ENCODE results near the gene SUSD5. TPM values are rescaled to one million over a fixed set of nuclear protein-coding genes. Genes with fewer than 3 reads are reported as not detected.
A peak's percentile ranks its signal among the peaks of the same experiment; 100 is the strongest.

SUSD5 gene
- total and polyA plus RNA-seq, 7 experiments from 2014 or later, result 0.25 TPM; not detected in 6

- POLR2A ChIA-PET, result no interaction called here
- CTCF ChIA-PET, result no interaction called here
- peaks cover 0 to 5% (median 0%) of the 10 kb centered on the region in 7 donors for H3K4me1 Mint-ChIP-seq
- no peaks in the 10 kb centered on the region for H3K9me3 Mint-ChIP-seq
- Histone ChIP-seq H3K4me3 (ENCODE audit: low read length) (no peak overlapping the region), H3K36me3 (ENCODE audit: control insufficient read depth in 2 of 3, insufficient read depth in 3 of 3, low read length in 3 of 3) (no peaks in the 10 kb centered on the region), H3K27ac (ENCODE audit: low read depth, low read length) (no peak overlapping the region), H3K9me3 (ENCODE audit: control insufficient read depth in 2 of 3, low read length in 3 of 3) (no peaks in the 10 kb centered on the region), H3K27me3 (ENCODE audit: control insufficient read depth in 2 of 2, insufficient read depth in 2 of 2, low read length in 2 of 2) (no peaks in the 10 kb centered on the region), H3K4me1 (ENCODE audit: control insufficient read depth in 2 of 2, insufficient read depth in 2 of 2, low read length in 2 of 2) (no peaks in the 10 kb centered on the region)
- peaks cover 0 to 13% (median 0%) of the 10 kb centered on the region in 5 donors for H3K27me3 Mint-ChIP-seq
- intact Hi-C loops (cut with micrococcal nuclease), result no loop called here
- H3K36me3 Mint-ChIP-seq, result peaks cover 0 to 3% (median 0%) of the 10 kb centered on the region in 5 donors
- DNase-seq, result no peak
- no peak overlapping the region for H3K4me3 Mint-ChIP-seq
- ATAC-seq, result no peak
- H3K27ac Mint-ChIP-seq, result no peak overlapping the region
These were observed 113.2 kb downstream of the SUSD5 start for GRCh38 chr3:33105341-33105948.

DNA sequence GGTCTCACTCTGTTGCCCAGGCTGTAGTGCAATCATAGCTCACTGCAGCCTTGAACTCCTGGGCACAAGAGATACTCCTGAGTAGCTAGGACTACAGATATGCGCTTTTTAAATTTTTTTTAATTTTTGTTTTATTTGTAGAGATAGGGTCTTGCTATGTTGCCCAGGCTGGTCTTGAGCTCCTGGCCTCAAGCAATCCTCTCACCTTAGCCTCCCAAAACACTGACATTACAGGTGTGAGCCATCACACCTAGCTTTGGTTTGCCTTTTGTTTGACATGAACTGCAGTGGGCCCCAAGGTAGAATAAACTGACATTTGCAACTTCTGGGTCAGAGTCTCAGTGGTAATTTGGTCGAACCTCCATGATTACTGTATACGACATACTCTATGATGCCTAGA lies 113.8 kb downstream of the SUSD5 start:
- no peak overlapping the region for H3K27ac ChIP-seq (ENCODE audit: low read depth, low read length)
- ChIA-PET POLR2A (no interaction called here), CTCF (interaction anchor here (0.7 to 1.1 kb wide), 3 partner anchors 15 to 156 kb away, joined by 3 to 5 read pairs (median 3); no protein-coding TSS in a partner anchor)
- H3K9me3 ChIP-seq (ENCODE audit: control insufficient read depth in 2 of 3, low read length in 3 of 3), result no peaks in the 10 kb centered on the region
- H3K36me3 ChIP-seq (ENCODE audit: control insufficient read depth in 2 of 3, insufficient read depth in 3 of 3, low read length in 3 of 3), result no peaks in the 10 kb centered on the region
- no peak for ATAC-seq
- H3K4me1 ChIP-seq (ENCODE audit: control insufficient read depth in 2 of 2, insufficient read depth in 2 of 2, low read length in 2 of 2), result no peaks in the 10 kb centered on the region
- H3K4me3 ChIP-seq (ENCODE audit: low read length), result no peak overlapping the region
- no peaks in the 10 kb centered on the region for H3K9me3 Mint-ChIP-seq
- peaks cover 0 to 13% (median 0%) of the 10 kb centered on the region in 5 donors for H3K27me3 Mint-ChIP-seq
- H3K4me3 Mint-ChIP-seq, result no peak overlapping the region
- H3K36me3 Mint-ChIP-seq, result peaks cover 0 to 3% (median 0%) of the 10 kb centered on the region in 5 donors
- H3K4me1 Mint-ChIP-seq, result peaks cover 0 to 5% (median 0%) of the 10 kb centered on the region in 7 donors
- DNase-seq, result no peak
- intact Hi-C loops (cut with micrococcal nuclease), result no loop called here
- H3K27me3 ChIP-seq (ENCODE audit: control insufficient read depth in 2 of 2, insufficient read depth in 2 of 2, low read length in 2 of 2), result no peaks in the 10 kb centered on the region
- H3K27ac Mint-ChIP-seq, result no peak overlapping the region

DNA sequence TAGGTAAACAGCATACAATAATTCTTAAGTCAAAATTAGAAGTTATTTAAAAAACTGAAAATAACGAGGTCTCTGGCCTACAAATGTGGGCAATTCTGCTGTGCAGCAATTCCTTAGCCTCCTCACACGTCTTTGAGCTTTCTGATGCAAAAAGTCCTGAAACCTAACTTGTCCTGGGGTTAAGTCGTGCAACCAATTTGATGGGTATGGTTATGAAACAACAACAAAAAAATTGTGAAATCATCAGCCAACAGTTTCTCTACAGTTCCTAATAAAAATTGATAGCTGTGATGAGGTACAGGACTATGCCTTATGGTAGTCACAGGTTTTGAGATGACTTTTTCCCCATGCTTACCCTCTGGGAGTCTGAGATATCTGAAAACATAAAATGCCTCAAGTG lies 115.1 kb downstream of the SUSD5 start:
- POLR2A ChIA-PET, result interaction anchor here (1.0 kb wide), 1 partner anchor 337 kb away, joined by 3 read pairs; no protein-coding TSS in a partner anchor
- H3K36me3 Mint-ChIP-seq, result peaks cover 0 to 3% (median 0%) of the 10 kb centered on the region in 5 donors
- intact Hi-C loops (cut with micrococcal nuclease), result no loop called here
- ATAC-seq, result no peak
- Histone ChIP-seq H3K27ac (ENCODE audit: low read depth, low read length) (no peak overlapping the region), H3K36me3 (ENCODE audit: control insufficient read depth in 2 of 3, insufficient read depth in 3 of 3, low read length in 3 of 3) (no peaks in the 10 kb centered on the region), H3K9me3 (ENCODE audit: control insufficient read depth in 2 of 3, low read length in 3 of 3) (no peaks in the 10 kb centered on the region), H3K4me3 (ENCODE audit: low read length) (no peak overlapping the region), H3K4me1 (ENCODE audit: control insufficient read depth in 2 of 2, insufficient read depth in 2 of 2, low read length in 2 of 2) (no peaks in the 10 kb centered on the region), H3K27me3 (ENCODE audit: control insufficient read depth in 2 of 2, insufficient read depth in 2 of 2, low read length in 2 of 2) (no peaks in the 10 kb centered on the region)
- H3K27ac Mint-ChIP-seq, result no peak overlapping the region
- no peaks in the 10 kb centered on the region for H3K9me3 Mint-ChIP-seq
- CTCF ChIA-PET, result no interaction called here
- DNase-seq, result no peak
- peaks cover 0 to 13% (median 0%) of the 10 kb centered on the region in 5 donors for H3K27me3 Mint-ChIP-seq
- peaks cover 0 to 5% (median 0%) of the 10 kb centered on the region in 7 donors for H3K4me1 Mint-ChIP-seq
- H3K4me3 Mint-ChIP-seq, result no peak overlapping the region

DNA sequence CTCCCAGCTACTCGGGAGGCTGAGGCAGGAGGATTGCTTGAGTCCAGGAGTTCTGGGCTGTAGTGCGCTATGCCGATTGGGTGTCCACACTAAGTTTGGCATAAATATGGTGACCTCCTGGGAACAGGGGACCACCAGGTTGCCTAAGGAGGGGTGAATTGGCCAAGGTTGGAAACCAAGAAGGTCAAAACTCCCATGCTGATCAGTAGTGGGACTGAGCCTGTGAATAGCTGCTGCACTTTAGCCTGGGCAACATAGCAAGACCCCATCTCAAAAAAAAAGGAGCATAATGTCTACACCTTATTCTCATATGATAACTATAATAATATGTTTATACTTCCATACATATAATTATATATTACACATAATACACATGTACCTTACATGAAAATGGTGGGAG lies 115.6 kb downstream of the SUSD5 start:
- intact Hi-C loops (cut with micrococcal nuclease), result no loop called here
- no peaks in the 10 kb centered on the region for H3K4me1 ChIP-seq (ENCODE audit: control insufficient read depth in 2 of 2, insufficient read depth in 2 of 2, low read length in 2 of 2)
- DNase-seq (no peak), ATAC-seq (no peak)
- H3K4me3 Mint-ChIP-seq, result no peak overlapping the region
- H3K36me3 ChIP-seq (ENCODE audit: control insufficient read depth in 2 of 3, insufficient read depth in 3 of 3, low read length in 3 of 3), result no peaks in the 10 kb centered on the region
- POLR2A ChIA-PET, result interaction anchor here (1.0 kb wide), 1 partner anchor 338 kb away, joined by 3 read pairs; no protein-coding TSS in a partner anchor
- H3K27me3 ChIP-seq (ENCODE audit: control insufficient read depth in 2 of 2, insufficient read depth in 2 of 2, low read length in 2 of 2), result no peaks in the 10 kb centered on the region
- no peaks in the 10 kb centered on the region for H3K9me3 ChIP-seq (ENCODE audit: control insufficient read depth in 2 of 3, low read length in 3 of 3)
- CTCF ChIA-PET, result no interaction called here
- H3K36me3 Mint-ChIP-seq, result peaks cover 0 to 3% (median 0%) of the 10 kb centered on the region in 5 donors
- H3K27ac ChIP-seq (ENCODE audit: low read depth, low read length), result no peak overlapping the region
- no peak overlapping the region for H3K4me3 ChIP-seq (ENCODE audit: low read length)
- no peaks in the 10 kb centered on the region for H3K9me3 Mint-ChIP-seq
- H3K27me3 Mint-ChIP-seq, result peaks cover 0 to 13% (median 0%) of the 10 kb centered on the region in 5 donors
- no peak overlapping the region for H3K27ac Mint-ChIP-seq
- peaks cover 0 to 5% (median 0%) of the 10 kb centered on the region in 7 donors for H3K4me1 Mint-ChIP-seq

GRCh38 chr3:33100229-33100628 lies 118.4 kb downstream of the SUSD5 start:
- Mint-ChIP-seq H3K4me1 (peaks cover 9 to 18% (median 13%) of the 10 kb centered on the region in 7 donors), H3K9me3 (no peaks in the 10 kb centered on the region), H3K27me3 (peaks cover 0 to 13% (median 0%) of the 10 kb centered on the region in 5 donors), H3K27ac (no peak overlapping the region), H3K36me3 (peaks cover 0 to 4% (median 0%) of the 10 kb centered on the region in 5 donors), H3K4me3 (peak overlapping the region in 1 of 10 donors; percentile 29)
- DNase-seq (no peak), ATAC-seq (no peak)
- H3K27ac ChIP-seq (ENCODE audit: low read depth, low read length), result no peak overlapping the region
- intact Hi-C loops (cut with micrococcal nuclease), result no loop called here
- no peak overlapping the region for H3K4me3 ChIP-seq (ENCODE audit: low read length)
- H3K4me1 ChIP-seq (ENCODE audit: control insufficient read depth in 2 of 2, insufficient read depth in 2 of 2, low read length in 2 of 2), result peaks cover 0 to 9% of the 10 kb centered on the region in 2 donors
- H3K36me3 ChIP-seq (ENCODE audit: control insufficient read depth in 2 of 3, insufficient read depth in 3 of 3, low read length in 3 of 3), result peaks cover 0 to 7% (median 0%) of the 10 kb centered on the region in 3 experiments
- ChIA-PET POLR2A (no interaction called here), CTCF (no interaction called here)
- no peaks in the 10 kb centered on the region for H3K27me3 ChIP-seq (ENCODE audit: control insufficient read depth in 2 of 2, insufficient read depth in 2 of 2, low read length in 2 of 2)
- H3K9me3 ChIP-seq (ENCODE audit: control insufficient read depth in 2 of 3, low read length in 3 of 3), result no peaks in the 10 kb centered on the region

Other genes starting within 250 kb of the SUSD5 start
- gene GLB1, start 121.7 kb downstream of the SUSD5 start, total RNA-seq, result 10 to 100 TPM; 21.0 to 52.7 (median 33.8) TPM
- gene GLB1, start 121.7 kb downstream of the SUSD5 start, polyA plus RNA-seq, result 10 to 100 TPM; 15.5 to 21.4 TPM
- 10 to 100 TPM in 2 of 5 experiments, 1 to 10 TPM in 3; 5.4 to 16.0 (median 7.9) TPM for gene TMPPE, start 121.7 kb downstream of the SUSD5 start, total RNA-seq
- gene TMPPE, start 121.7 kb downstream of the SUSD5 start, polyA plus RNA-seq, result 1 to 10 TPM in 1 of 2 donors, under 1 TPM in 1; 0.60 to 1.1 TPM
- 10 to 100 TPM; 27.1 to 86.1 (median 46.4) TPM for gene CRTAP, start 104.8 kb downstream of the SUSD5 start, total RNA-seq
- gene CRTAP, start 104.8 kb downstream of the SUSD5 start, polyA plus RNA-seq, result 10 to 100 TPM; 37.4 to 59.3 TPM
- not detected for gene FBXL2, start 58.6 kb upstream of the SUSD5 start, total RNA-seq
- gene FBXL2, start 58.6 kb upstream of the SUSD5 start, polyA plus RNA-seq, result under 1 TPM; 0.09 to 0.10 TPM
- gene UBP1, start 221.6 kb upstream of the SUSD5 start, total RNA-seq, result 100 to 1,000 TPM in 2 of 5 experiments, 10 to 100 TPM in 3; 61.4 to 116 (median 86.0) TPM
- gene UBP1, start 221.6 kb upstream of the SUSD5 start, polyA plus RNA-seq, result 10 to 100 TPM in 1 of 2 donors, 1 to 10 TPM in 1; 9.9 to 12.3 TPM

Measured in naive thymus-derived CD4-positive, alpha-beta T cell (primary cell).